D721Med (cell line): ENCODE results near the gene SAP30.

Source experiments
- DNase-seq: peaks from one replicate; pipeline ENCODE4 v3.0.0; 2011; ENCODE audit warnings: low spot score; ENCODE audit not compliant: insufficient read length
- FAIRE-seq: peaks from 2 replicates; lab custom pipeline; 2011; peaks lifted over from hg19 to GRCh38; lab: Jason Lieb, UNC
- TF ChIP-seq, protein P1 (sequence below): IDR thresholded peaks from 2 replicates; pipeline ENCODE4 v1.5.1; 2012; ENCODE audit warnings: mild to moderate bottlenecking, control low read depth; ENCODE audit not compliant: insufficient read depth; ENCODE audit errors: missing control alignments

SAP30 gene

GRCh38 chr4:173367946-173368345, 2.8 kb upstream of the SAP30 start:
- FAIRE-seq, result no peak
- DNase-seq, result no peak
- TF ChIP-seq, protein P1, sequence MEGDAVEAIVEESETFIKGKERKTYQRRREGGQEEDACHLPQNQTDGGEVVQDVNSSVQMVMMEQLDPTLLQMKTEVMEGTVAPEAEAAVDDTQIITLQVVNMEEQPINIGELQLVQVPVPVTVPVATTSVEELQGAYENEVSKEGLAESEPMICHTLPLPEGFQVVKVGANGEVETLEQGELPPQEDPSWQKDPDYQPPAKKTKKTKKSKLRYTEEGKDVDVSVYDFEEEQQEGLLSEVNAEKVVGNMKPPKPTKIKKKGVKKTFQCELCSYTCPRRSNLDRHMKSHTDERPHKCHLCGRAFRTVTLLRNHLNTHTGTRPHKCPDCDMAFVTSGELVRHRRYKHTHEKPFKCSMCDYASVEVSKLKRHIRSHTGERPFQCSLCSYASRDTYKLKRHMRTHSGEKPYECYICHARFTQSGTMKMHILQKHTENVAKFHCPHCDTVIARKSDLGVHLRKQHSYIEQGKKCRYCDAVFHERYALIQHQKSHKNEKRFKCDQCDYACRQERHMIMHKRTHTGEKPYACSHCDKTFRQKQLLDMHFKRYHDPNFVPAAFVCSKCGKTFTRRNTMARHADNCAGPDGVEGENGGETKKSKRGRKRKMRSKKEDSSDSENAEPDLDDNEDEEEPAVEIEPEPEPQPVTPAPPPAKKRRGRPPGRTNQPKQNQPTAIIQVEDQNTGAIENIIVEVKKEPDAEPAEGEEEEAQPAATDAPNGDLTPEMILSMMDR, result no peak

DNA sequence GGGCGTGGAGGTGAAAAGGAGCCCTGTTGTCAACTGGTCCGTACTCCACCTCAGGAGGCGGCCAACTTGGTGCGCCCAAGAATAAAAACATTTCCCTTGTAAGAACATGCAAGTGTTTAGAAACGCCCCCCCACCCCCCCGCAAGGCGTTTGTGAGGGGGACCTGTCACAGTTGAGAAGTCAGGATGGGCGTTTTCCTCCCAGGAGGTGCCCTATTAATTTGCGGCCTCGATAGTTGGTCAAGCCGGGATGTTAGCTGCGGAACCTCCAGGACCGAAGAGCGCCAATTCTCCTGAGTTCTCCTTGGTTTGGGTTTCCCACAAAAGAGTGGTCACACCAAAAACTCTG, 651 bp upstream of the SAP30 start:
- FAIRE-seq (no peak), DNase-seq (no peak)
- TF ChIP-seq, protein P1, result no peak

GRCh38 chr4:173371292-173372192, 788 bp downstream of the SAP30 start:
- DNase-seq, result no peak
- FAIRE-seq, result no peak
- TF ChIP-seq, protein P1, result no peak

- DNase-seq, result no peak
- no peak for FAIRE-seq
- TF ChIP-seq, protein P1, result no peak
Measured at GRCh38 chr4:173374588-173374987, 3.8 kb downstream of the SAP30 start.

GRCh38 chr4:173379929-173380328, 9.2 kb downstream of the SAP30 start:
- TF ChIP-seq, protein P1, result no peak
- no peak for DNase-seq
- FAIRE-seq, result peak; percentile 35

DNA sequence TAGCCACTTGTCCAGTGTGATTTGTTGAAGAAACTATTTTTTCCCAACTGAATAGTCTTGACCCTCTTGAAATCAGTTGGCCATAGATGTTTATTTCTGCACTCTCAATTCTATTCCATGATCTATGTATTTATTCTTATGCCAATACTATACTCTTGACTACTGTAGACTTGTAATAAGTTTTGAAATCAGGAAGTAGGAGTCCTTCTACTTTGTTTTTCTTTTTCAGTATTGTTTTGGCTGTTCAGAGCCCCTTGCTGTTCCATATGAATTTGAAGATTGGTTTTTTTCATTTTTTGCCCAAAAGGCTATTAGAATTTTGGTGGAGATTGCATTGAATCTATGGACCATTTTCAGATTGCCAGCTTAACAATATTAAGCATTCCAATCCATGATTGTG, 10.2 kb downstream of the SAP30 start:
- TF ChIP-seq, protein P1, result no peak
- no peak for DNase-seq
- no peak for FAIRE-seq

- DNase-seq (no peak), FAIRE-seq (no peak)
- TF ChIP-seq, protein P1, result no peak
Measured at GRCh38 chr4:173381610-173382009, 10.9 kb downstream of the SAP30 start.
